Stimulated activated CD4-positive, alpha-beta T cell treated with anti-CD3 and anti-CD28 coated beads, Interleukin-2, amount 100 ng/mL, for 24 hours (primary cell): ENCODE measurements around the gene FAM20C.

ENCODE experiments used
- DNase-seq, 2 donors: peaks; one replicate each; pipeline ENCODE4 v3.0.0-alpha.2; 2020

Gene FAM20C

GRCh38 chr7:159370-160270 lies 32.8 kb upstream of the FAM20C start:
- DNase-seq, result no peak

GRCh38 chr7:160958-161725 lies 31.2 kb upstream of the FAM20C start:
- no peak for DNase-seq

GRCh38 chr7:162632-163297 lies 29.6 kb upstream of the FAM20C start:
- DNase-seq, result no peak

- no peak for DNase-seq
These were observed 29.1 kb upstream of the FAM20C start for GRCh38 chr7:163298-163695.

- DNase-seq, result no peak
These were observed 28.1 kb upstream of the FAM20C start for GRCh38 chr7:163971-164881.

- DNase-seq, result no peak
These were observed 27.3 kb upstream of the FAM20C start for GRCh38 chr7:164882-165660.

- DNase-seq, result no peak
These were observed 26.6 kb upstream of the FAM20C start for GRCh38 chr7:165661-166337.

- DNase-seq, result no peak
These were observed 25.9 kb upstream of the FAM20C start for GRCh38 chr7:166338-167060.

GRCh38 chr7:167090-167855 lies 25.1 kb upstream of the FAM20C start:
- no peak for DNase-seq

GRCh38 chr7:167976-168791 lies 24.2 kb upstream of the FAM20C start:
- no peak for DNase-seq

GRCh38 chr7:169276-170172 lies 22.8 kb upstream of the FAM20C start:
- DNase-seq, result no peak

- no peak for DNase-seq
These were observed 21.6 kb upstream of the FAM20C start for GRCh38 chr7:170551-171363.

- no peak for DNase-seq
These were observed 20.9 kb upstream of the FAM20C start for GRCh38 chr7:171364-171904.

GRCh38 chr7:171912-172515 lies 20.4 kb upstream of the FAM20C start:
- DNase-seq, result no peak

- no peak for DNase-seq
These were observed 19.0 kb upstream of the FAM20C start for GRCh38 chr7:173209-173918.
